Chondrocyte (in vitro differentiated cells): ENCODE results near the gene TMEM106C. TPM values are rescaled to one million over a fixed set of nuclear protein-coding genes. Genes with fewer than 3 reads are reported as not detected.

Source experiments
- DNase-seq: peaks from one replicate; pipeline ENCODE4 v3.0.0; 2021; ENCODE audit warnings: mixed read lengths, low spot score
- H3K27ac Mint-ChIP-seq: one replicate; pipeline ENCODE4 v1.8.0; 2021; ENCODE audit warnings: mild to moderate bottlenecking, moderate library complexity, mixed read lengths; ENCODE audit not compliant: unreplicated experiment
- H3K27me3 Mint-ChIP-seq: 2 replicates; pipeline ENCODE4 v1.8.0; 2021; ENCODE audit warnings: low read depth, mixed read lengths
- H3K36me3 Mint-ChIP-seq: 2 replicates; pipeline ENCODE4 v1.8.0; 2021; ENCODE audit warnings: low read depth, mixed read lengths
- H3K4me1 Mint-ChIP-seq: 2 replicates; pipeline ENCODE4 v1.8.0; 2021; ENCODE audit warnings: low read depth, mild to moderate bottlenecking, mixed read lengths
- H3K4me3 Mint-ChIP-seq: one replicate; pipeline ENCODE4 v1.8.0; 2021; ENCODE audit warnings: mild to moderate bottlenecking, moderate library complexity, mixed read lengths; ENCODE audit not compliant: unreplicated experiment
- H3K9me3 Mint-ChIP-seq: 2 replicates; pipeline ENCODE4 v1.8.0; 2021; ENCODE audit warnings: low read depth, mixed read lengths
- CTCF ChIP-seq: fragments of 200-600 bp; sonication (generic); IDR thresholded peaks from 2 replicates; pipeline ENCODE4 v1.5.0; 2021; ENCODE audit warnings: antibody characterized with exemption, mild to moderate bottlenecking, moderate library complexity
- total RNA-seq: library from RNA; stranded (reverse); gene quantifications from 3 replicates; pipeline ENCODE4 v1.2.1, GENCODE V29; 2021

Gene TMEM106C
- total RNA-seq, 1 donor from 2014 or later: 54.3 TPM

- no peak for TF ChIP-seq CTCF
- DNase-seq: no peak
- H3K27ac Mint-ChIP-seq: no peak overlapping the region
These were observed 22.5 kb upstream of the TMEM106C start for GRCh38 chr12:47940773-47941474.

GRCh38 chr12:47941475-47941780 is 22.0 kb upstream of the TMEM106C start:
- TF ChIP-seq CTCF: no peak
- H3K27ac Mint-ChIP-seq: no peak overlapping the region
- H3K9me3 Mint-ChIP-seq: no peaks in the 10 kb centered on the region
- no peak overlapping the region for H3K4me3 Mint-ChIP-seq
- no peaks in the 10 kb centered on the region for H3K27me3 Mint-ChIP-seq
- H3K36me3 Mint-ChIP-seq: no peaks in the 10 kb centered on the region
- H3K4me1 Mint-ChIP-seq: peaks cover 12% of the 10 kb centered on the region
- DNase-seq: no peak

More at GRCh38 chr12:47940773-47941474, 22.5 kb upstream of the TMEM106C start:
- Mint-ChIP-seq H3K9me3 (no peaks in the 10 kb centered on the region), H3K4me3 (no peak overlapping the region), H3K4me1 (peaks cover 9% of the 10 kb centered on the region), H3K27me3 (no peaks in the 10 kb centered on the region), H3K36me3 (no peaks in the 10 kb centered on the region)

- Mint-ChIP-seq H3K4me1 (peaks cover 18% of the 10 kb centered on the region), H3K27ac (no peak overlapping the region), H3K36me3 (no peaks in the 10 kb centered on the region), H3K27me3 (no peaks in the 10 kb centered on the region), H3K9me3 (no peaks in the 10 kb centered on the region), H3K4me3 (no peak overlapping the region)
- DNase-seq: no peak
- TF ChIP-seq CTCF: peak; percentile 10
These were observed 21.4 kb upstream of the TMEM106C start for GRCh38 chr12:47941871-47942613.

GRCh38 chr12:47942614-47943225 is 20.7 kb upstream of the TMEM106C start:
- H3K9me3 Mint-ChIP-seq: no peaks in the 10 kb centered on the region
- no peaks in the 10 kb centered on the region for H3K27me3 Mint-ChIP-seq
- peaks cover 25% of the 10 kb centered on the region for H3K4me1 Mint-ChIP-seq
- no peak for DNase-seq
- H3K36me3 Mint-ChIP-seq: no peaks in the 10 kb centered on the region
- no peak overlapping the region for H3K4me3 Mint-ChIP-seq
- no peak for TF ChIP-seq CTCF
- H3K27ac Mint-ChIP-seq: no peak overlapping the region

GRCh38 chr12:47943623-47944340 is 19.6 kb upstream of the TMEM106C start:
- Mint-ChIP-seq H3K27ac (no peak overlapping the region), H3K4me3 (no peak overlapping the region), H3K4me1 (peaks cover 23% of the 10 kb centered on the region), H3K9me3 (no peaks in the 10 kb centered on the region), H3K27me3 (no peaks in the 10 kb centered on the region), H3K36me3 (no peaks in the 10 kb centered on the region)
- TF ChIP-seq CTCF: no peak
- no peak for DNase-seq
